Mesenchymal stem cell (in vitro differentiated cells and primary cell): ENCODE results near the gene ADAMTSL1.
A peak's percentile ranks its signal among the peaks of the same experiment; 100 is the strongest.

Experiments
- DNase-seq: peaks from one replicate; pipeline ENCODE4 v3.0.0-alpha.2; 2013
- H2AFZ ChIP-seq: one replicate; pipeline ENCODE4 v1.6.1; 2013; ENCODE audit warnings: low read depth, mild to moderate bottlenecking, control low read depth, inconsistent platforms, low read length, moderate library complexity
- H2AK5ac ChIP-seq: 2 replicates; pipeline ENCODE4 v1.6.1; 2013; ENCODE audit warnings: low read length, moderate library complexity, mild to moderate bottlenecking, inconsistent platforms; ENCODE audit not compliant: severe bottlenecking
- H2BK120ac ChIP-seq: one replicate; pipeline ENCODE4 v1.6.1; 2013; ENCODE audit warnings: low read depth, mild to moderate bottlenecking, inconsistent platforms, low read length, moderate library complexity
- H2BK12ac ChIP-seq, 2 experiments: one replicate each; pipeline ENCODE4 v1.6.1; 2013; ENCODE audit warnings: inconsistent platforms in 2 of 2, low read length in 2 of 2, mild to moderate bottlenecking in 2 of 2, moderate library complexity in 2 of 2, control low read depth in 1 of 2
- H2BK15ac ChIP-seq: one replicate; pipeline ENCODE4 v1.6.1; 2013; ENCODE audit warnings: mild to moderate bottlenecking, low read depth, inconsistent platforms; ENCODE audit not compliant: poor library complexity, severe bottlenecking
- H2BK5ac ChIP-seq: 2 replicates; pipeline ENCODE4 v1.6.1; 2013; ENCODE audit warnings: low read depth, mild to moderate bottlenecking, low read length, control low read depth, inconsistent platforms; ENCODE audit not compliant: poor library complexity, severe bottlenecking
- H3K14ac ChIP-seq, 2 experiments: one replicate each; pipeline ENCODE4 v1.6.1; 2013; ENCODE audit warnings: inconsistent platforms in 2 of 2, low read length in 2 of 2, control low read depth in 1 of 2, mild to moderate bottlenecking in 1 of 2, moderate library complexity in 1 of 2
- H3K18ac ChIP-seq, 2 experiments: one replicate each; pipeline ENCODE4 v1.6.1; 2013; ENCODE audit warnings: inconsistent platforms in 2 of 2, low read length in 2 of 2, control low read depth in 1 of 2, low read depth in 1 of 2, mild to moderate bottlenecking in 1 of 2
- H3K23ac ChIP-seq, 2 experiments: one replicate each; pipeline ENCODE4 v1.6.1; 2013; ENCODE audit warnings: inconsistent platforms in 2 of 2, low read length in 2 of 2, mild to moderate bottlenecking in 2 of 2, moderate library complexity in 2 of 2, control low read depth in 1 of 2
- H3K27ac ChIP-seq: 2 replicates; pipeline ENCODE4 v1.5.1; 2013; ENCODE audit warnings: mild to moderate bottlenecking, moderate library complexity, low read length, control low read depth, inconsistent platforms; ENCODE audit not compliant: poor library complexity, severe bottlenecking
- H3K27me3 ChIP-seq, 2 experiments: 2 replicates each; pipeline versions ENCODE4 v1.6.1 to v1.7.0; 2013; ENCODE audit warnings: low read length in 2 of 2, mild to moderate bottlenecking in 2 of 2, moderate library complexity in 2 of 2, control low read depth in 1 of 2, inconsistent platforms in 1 of 2; ENCODE audit not compliant: control insufficient read depth in 1 of 2, insufficient read depth in 1 of 2
- H3K36me3 ChIP-seq, 2 experiments: 2 replicates each; pipeline versions ENCODE4 v1.6.1 to v1.7.0; 2013; ENCODE audit warnings: low read length in 2 of 2, control low read depth in 1 of 2, inconsistent platforms in 1 of 2, low read depth in 1 of 2, mild to moderate bottlenecking in 1 of 2; ENCODE audit not compliant: insufficient read depth in 2 of 2, control insufficient read depth in 1 of 2
- H3K4ac ChIP-seq, 2 experiments: one replicate each; pipeline ENCODE4 v1.6.1; 2013; ENCODE audit warnings: inconsistent platforms in 2 of 2, low read length in 2 of 2, mild to moderate bottlenecking in 2 of 2, moderate library complexity in 2 of 2, control low read depth in 1 of 2, low read depth in 1 of 2
- H3K4me1 ChIP-seq: 2 replicates; pipeline ENCODE4 v1.6.1; 2013; ENCODE audit warnings: low read depth, low read length, control low read depth; ENCODE audit not compliant: control insufficient read depth, insufficient read depth
- H3K4me2 ChIP-seq: 2 replicates; pipeline ENCODE4 v1.6.1; 2013; ENCODE audit warnings: low read length, mild to moderate bottlenecking, inconsistent platforms; ENCODE audit not compliant: poor library complexity, severe bottlenecking
- H3K4me3 ChIP-seq, 2 experiments: 2 replicates each; pipeline versions ENCODE4 v1.5.1 to v1.7.0; 2013; ENCODE audit warnings: low read length in 2 of 2, mild to moderate bottlenecking in 2 of 2, control low read depth in 1 of 2, low read depth in 1 of 2; ENCODE audit not compliant: insufficient read depth in 1 of 2
- H3K79me1 ChIP-seq: replicated peaks from 2 replicates; pipeline ENCODE4 v1.6.1; 2013; ENCODE audit warnings: mild to moderate bottlenecking, control low read depth, low read length, inconsistent platforms; ENCODE audit not compliant: poor library complexity, severe bottlenecking
- H3K9ac ChIP-seq: 2 replicates; pipeline ENCODE4 v1.7.0; 2013; ENCODE audit warnings: mild to moderate bottlenecking, low read length, moderate library complexity
- H3K9me3 ChIP-seq: 2 replicates; pipeline ENCODE4 v1.7.0; 2013; ENCODE audit warnings: mild to moderate bottlenecking, low read length; ENCODE audit not compliant: control insufficient read depth
- H4K8ac ChIP-seq: one replicate; pipeline ENCODE4 v1.6.1; 2013; ENCODE audit warnings: inconsistent platforms, mild to moderate bottlenecking, low read length, moderate library complexity
- H4K91ac ChIP-seq: one replicate; pipeline ENCODE4 v1.6.1; 2013; ENCODE audit warnings: mild to moderate bottlenecking, low read length, inconsistent platforms
- WGBS: methylation state at CpG from one replicate; pipeline ENCODE4 v1.1.7; 2013; ENCODE audit warnings: mixed read lengths; 5-methylcytosine and 5-hydroxymethylcytosine counted together

The ADAMTSL1 gene

GRCh38 chr9:18718393-18718792 lies 244.4 kb downstream of the ADAMTSL1 start:
- Histone ChIP-seq H3K9me3 (no peaks in the 10 kb centered on the region), H3K27me3 (no peaks in the 10 kb centered on the region)
- 93% methylated on average over 12 of the region's 12 CpGs for WGBS

GRCh38 chr9:18718932-18719331 lies 245.0 kb downstream of the ADAMTSL1 start:
- Histone ChIP-seq H2BK5ac (no peak overlapping the region), H3K27ac (no peak overlapping the region), H3K18ac (no peak overlapping the region), H3K79me1 (peaks cover 2% of the 10 kb centered on the region), H3K23ac (no peak overlapping the region), H3K14ac (no peak overlapping the region), H3K9me3 (no peaks in the 10 kb centered on the region), H2BK15ac (no peak overlapping the region), H3K9ac (no peak overlapping the region), H3K4me2 (no peak overlapping the region), H2BK12ac (no peak overlapping the region), H2AFZ (no peak overlapping the region), H3K27me3 (no peaks in the 10 kb centered on the region), H4K8ac (no peak overlapping the region), H3K4me3 (no peak overlapping the region), H3K4me1 (peaks cover 5% of the 10 kb centered on the region), H3K4ac (no peak overlapping the region), H2AK5ac (no peak overlapping the region), H4K91ac (no peak overlapping the region), H3K36me3 (peaks cover 0 to 56% of the 10 kb centered on the region in 2 experiments), H2BK120ac (no peak overlapping the region)
- WGBS = no CpG with 5 or more reads among the region's 1 CpG
- no peak for DNase-seq

More at GRCh38 chr9:18718393-18718792, 244.4 kb downstream of the ADAMTSL1 start:
- no peak overlapping the region for H3K23ac ChIP-seq
- H3K4ac ChIP-seq = no peak overlapping the region
- peaks cover 5% of the 10 kb centered on the region for H3K4me1 ChIP-seq
- no peak overlapping the region for H3K9ac ChIP-seq
- H2BK5ac ChIP-seq = no peak overlapping the region
- no peak overlapping the region for H2BK15ac ChIP-seq
- H3K18ac ChIP-seq = no peak overlapping the region
- H3K4me3 ChIP-seq = no peak overlapping the region
- H2AK5ac ChIP-seq = no peak overlapping the region
- H2AFZ ChIP-seq = no peak overlapping the region
- H3K79me1 ChIP-seq = peaks cover 2% of the 10 kb centered on the region
- H3K14ac ChIP-seq = no peak overlapping the region
- H2BK12ac ChIP-seq = no peak overlapping the region
- no peak overlapping the region for H3K27ac ChIP-seq
- no peak overlapping the region for H2BK120ac ChIP-seq
- H4K91ac ChIP-seq = no peak overlapping the region
- no peak for DNase-seq
- H3K36me3 ChIP-seq = peaks cover 0 to 51% of the 10 kb centered on the region in 2 experiments
- H4K8ac ChIP-seq = no peak overlapping the region
- no peak overlapping the region for H3K4me2 ChIP-seq

GRCh38 chr9:18720691-18721090 lies 246.7 kb downstream of the ADAMTSL1 start:
- Histone ChIP-seq H2BK15ac (no peak overlapping the region), H3K27me3 (no peaks in the 10 kb centered on the region), H3K9me3 (no peaks in the 10 kb centered on the region), H3K4ac (no peak overlapping the region), H3K4me1 (peaks cover 5% of the 10 kb centered on the region), H2AFZ (no peak overlapping the region), H2BK12ac (no peak overlapping the region), H3K9ac (peak overlapping the region; percentile 28), H2BK5ac (no peak overlapping the region), H3K79me1 (peaks cover 2% of the 10 kb centered on the region), H2AK5ac (no peak overlapping the region), H3K27ac (no peak overlapping the region), H4K8ac (no peak overlapping the region), H3K4me3 (no peak overlapping the region), H2BK120ac (no peak overlapping the region), H3K23ac (no peak overlapping the region), H3K14ac (no peak overlapping the region), H3K18ac (no peak overlapping the region), H3K4me2 (no peak overlapping the region), H3K36me3 (peaks cover 0 to 73% of the 10 kb centered on the region in 2 experiments), H4K91ac (no peak overlapping the region)
- WGBS = 99% methylated on average over 4 of the region's 5 CpGs
- DNase-seq = no peak

DNA sequence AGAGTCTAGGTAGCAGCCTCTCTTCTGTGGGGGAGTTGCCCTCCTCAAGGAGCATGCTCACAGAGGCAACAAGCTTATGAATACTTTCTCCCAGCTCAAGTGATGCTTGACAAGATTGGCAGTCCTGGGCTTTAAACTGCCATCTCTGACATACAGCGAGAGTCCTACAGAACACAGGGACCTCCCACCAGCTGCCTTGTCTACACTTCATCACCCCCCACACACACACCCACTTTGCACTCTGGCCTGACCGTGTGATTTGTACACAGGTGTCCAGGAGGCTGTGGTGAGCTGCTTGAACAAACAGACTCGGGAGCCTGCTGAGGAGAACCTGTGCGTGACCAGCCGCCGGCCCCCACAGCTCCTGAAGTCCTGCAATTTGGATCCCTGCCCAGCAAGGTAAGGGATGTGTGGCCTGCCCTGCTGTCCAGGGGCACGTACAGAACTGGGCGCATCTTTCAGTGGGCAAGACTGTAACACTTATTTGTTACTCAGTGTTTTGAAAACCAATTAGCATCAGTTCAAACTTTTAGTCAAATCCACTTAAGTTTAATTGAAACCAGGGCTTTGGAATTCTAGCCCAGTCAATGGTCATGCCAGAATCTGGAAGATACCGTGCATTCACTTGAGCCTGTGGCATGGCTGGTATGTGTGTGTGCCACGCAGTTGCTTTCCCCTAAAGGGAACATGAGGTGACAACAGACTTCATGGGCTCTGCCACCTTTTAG lies 247.5 kb downstream of the ADAMTSL1 start:
- Histone ChIP-seq H2BK12ac (no peak overlapping the region), H3K18ac (no peak overlapping the region), H3K23ac (no peak overlapping the region), H3K4me2 (no peak overlapping the region), H3K79me1 (peaks cover 2% of the 10 kb centered on the region), H3K27me3 (no peaks in the 10 kb centered on the region), H3K9ac (peak overlapping the region; percentile 28), H2BK5ac (no peak overlapping the region), H2BK15ac (no peak overlapping the region), H3K14ac (no peak overlapping the region), H4K91ac (no peak overlapping the region), H3K4me1 (peaks cover 5% of the 10 kb centered on the region), H3K4me3 (no peak overlapping the region), H2AFZ (no peak overlapping the region), H3K9me3 (no peaks in the 10 kb centered on the region), H3K27ac (no peak overlapping the region), H2BK120ac (no peak overlapping the region), H4K8ac (no peak overlapping the region), H3K4ac (no peak overlapping the region), H2AK5ac (no peak overlapping the region), H3K36me3 (peaks cover 0 to 79% of the 10 kb centered on the region in 2 experiments)
- no peak for DNase-seq
- 93% methylated on average over 10 of the region's 10 CpGs for WGBS
